SH-SY5Y (cell line): Measurements from ENCODE around the gene CNGB1.

Experiments used
- GATA2 ChIP-seq: IDR thresholded peaks from 2 replicates; pipeline ENCODE4 v1.6.1; 2011; ENCODE audit warnings: mild to moderate bottlenecking, low read depth, low read length
- GATA3 ChIP-seq: IDR thresholded peaks from 2 replicates; pipeline ENCODE4 v1.6.1; 2011; ENCODE audit warnings: low read depth, mild to moderate bottlenecking, low read length, moderate library complexity

DNA sequence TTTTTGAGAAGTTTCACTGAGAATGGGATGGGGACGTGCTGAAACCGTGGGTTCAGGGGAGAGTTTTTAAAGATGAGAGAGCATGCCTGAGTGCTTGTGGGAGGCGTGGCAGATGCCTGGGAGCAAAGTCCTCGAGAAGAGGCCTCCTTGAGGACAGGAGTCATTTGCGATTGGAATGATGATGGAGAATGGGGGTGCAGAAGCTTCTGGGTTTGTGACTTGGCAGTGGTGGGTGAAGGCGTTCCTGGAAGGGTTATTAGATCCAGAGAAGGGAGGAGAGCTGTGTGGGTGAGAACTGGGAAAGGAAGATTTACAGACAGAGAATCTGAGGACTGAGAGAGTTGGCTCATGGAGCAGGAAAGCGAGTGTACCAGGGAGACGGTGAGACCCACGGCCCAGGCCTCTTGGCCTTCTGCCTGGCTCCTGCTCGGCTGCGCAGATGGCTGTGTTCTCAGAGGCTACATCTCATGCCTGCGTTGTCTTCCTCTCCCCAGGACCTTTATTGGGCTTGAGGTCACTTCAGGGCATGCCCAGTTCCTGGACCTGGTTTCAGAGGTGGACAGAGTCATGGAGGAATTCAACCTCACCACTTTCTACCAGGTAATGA lies 46.0 kb upstream of the CNGB1 start:
- no peak for TF ChIP-seq GATA3
- no peak for TF ChIP-seq GATA2
